Middle frontal gyrus (tissue), 1 donor: ENCODE measurements around the gene PRKAG2.

Experiments used
- DNase-seq: peaks from one replicate; pipeline ENCODE4 v3.0.0-alpha.2; 2015; ENCODE audit warnings: low spot score; ENCODE audit errors: extremely low spot score

Gene PRKAG2

GRCh38 chr7:151728746-151729145 lies 148.2 kb downstream of the PRKAG2 start:
- DNase-seq: no peak

- DNase-seq: no peak
Observed at GRCh38 chr7:151728286-151728660, 148.6 kb downstream of the PRKAG2 start.

GRCh38 chr7:151727579-151728285 lies 149.2 kb downstream of the PRKAG2 start:
- no peak for DNase-seq

- no peak for DNase-seq
Observed at GRCh38 chr7:151726652-151727578, 150.0 kb downstream of the PRKAG2 start.

GRCh38 chr7:151725844-151726651 lies 150.9 kb downstream of the PRKAG2 start:
- DNase-seq: no peak

GRCh38 chr7:151724920-151725584 lies 151.9 kb downstream of the PRKAG2 start:
- no peak for DNase-seq

GRCh38 chr7:151724250-151724915 lies 152.5 kb downstream of the PRKAG2 start:
- no peak for DNase-seq

GRCh38 chr7:151723321-151723720 lies 153.6 kb downstream of the PRKAG2 start:
- no peak for DNase-seq

- no peak for DNase-seq
Observed at GRCh38 chr7:151722533-151722932, 154.4 kb downstream of the PRKAG2 start.

GRCh38 chr7:151721694-151722093 lies 155.2 kb downstream of the PRKAG2 start:
- DNase-seq: no peak

- no peak for DNase-seq
Observed at GRCh38 chr7:151721236-151721635, 155.7 kb downstream of the PRKAG2 start.

GRCh38 chr7:151720280-151720679 lies 156.6 kb downstream of the PRKAG2 start:
- DNase-seq: no peak

- no peak for DNase-seq
Observed at GRCh38 chr7:151719897-151720242, 157.0 kb downstream of the PRKAG2 start.

GRCh38 chr7:151719031-151719896 lies 157.7 kb downstream of the PRKAG2 start:
- DNase-seq: no peak

- DNase-seq: no peak
Observed at GRCh38 chr7:151717918-151718317, 159.0 kb downstream of the PRKAG2 start.

GRCh38 chr7:151717415-151717814 lies 159.5 kb downstream of the PRKAG2 start:
- DNase-seq: no peak

GRCh38 chr7:151716323-151716722 lies 160.6 kb downstream of the PRKAG2 start:
- DNase-seq: no peak

GRCh38 chr7:151715666-151716315 lies 161.1 kb downstream of the PRKAG2 start:
- DNase-seq: no peak

GRCh38 chr7:151714201-151714600 lies 162.7 kb downstream of the PRKAG2 start:
- no peak for DNase-seq
